Astrocyte of the hippocampus (primary cell): ENCODE measurements around the gene ITGA8.

Experiments
- DNase-seq: peaks from one replicate; pipeline ENCODE4 v3.0.0; 2011; ENCODE audit warnings: low read depth, low spot score

Gene ITGA8

DNA sequence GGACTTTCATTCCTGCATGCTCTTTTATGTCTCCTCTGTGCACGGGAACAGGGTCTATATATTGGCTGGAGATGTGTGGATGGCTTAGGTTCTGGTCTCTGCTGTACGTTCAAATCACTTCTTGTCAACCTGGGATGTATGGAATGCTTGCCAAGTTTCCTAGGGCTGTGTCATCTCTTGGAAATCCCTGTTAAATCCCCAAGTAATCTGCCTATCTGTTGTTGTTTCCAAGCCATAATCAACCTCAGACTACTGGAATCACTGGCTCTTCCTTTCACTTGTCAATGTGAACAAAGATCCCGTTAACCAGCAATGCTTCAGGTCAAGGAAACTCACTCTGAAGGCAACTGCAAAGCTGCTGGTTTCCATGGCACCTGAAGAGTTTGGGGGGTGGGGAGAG is 255.3 kb downstream of the ITGA8 start:
- DNase-seq = no peak
